Loucy (cell line): ENCODE results near the gene FAXDC2.
"Not testable (repeated sequence)": the region's sequence is repeated elsewhere in the genome, so short reads cannot be mapped to it uniquely, and the experiment has no call there.

Experiments used
- H2AFZ ChIP-seq: fragments of 200-600 bp; sonication (generic); 2 replicates; pipeline ENCODE4 v1.6.0; 2016; ENCODE audit warnings: antibody characterized with exemption, mild to moderate bottlenecking, low read length, moderate library complexity
- H3F3A ChIP-seq: fragments of 200-600 bp; 2 replicates; pipeline ENCODE4 v1.6.0; 2016; ENCODE audit warnings: antibody characterized with exemption, low read depth, mild to moderate bottlenecking
- H3K27me3 ChIP-seq: fragments of 200-600 bp; sonication (generic); 2 replicates; pipeline ENCODE4 v1.6.1; 2014; ENCODE audit warnings: low read length, mild to moderate bottlenecking; ENCODE audit not compliant: insufficient read depth, poor library complexity, severe bottlenecking
- H3K36me3 ChIP-seq: fragments of 200-600 bp; sonication (generic); 2 replicates; pipeline ENCODE4 v1.6.1; 2016; ENCODE audit warnings: low read length; ENCODE audit not compliant: insufficient read depth
- H3K4me1 ChIP-seq: fragments of 200-600 bp; sonication (generic); 2 replicates; pipeline ENCODE4 v1.5.1; 2014; ENCODE audit warnings: low read length, mild to moderate bottlenecking; ENCODE audit not compliant: insufficient read depth, poor library complexity, severe bottlenecking
- H3K4me2 ChIP-seq: fragments of 200-600 bp; sonication (generic); 2 replicates; pipeline ENCODE4 v1.6.0; 2014; ENCODE audit warnings: antibody characterized with exemption, low read length, low read depth, mild to moderate bottlenecking; ENCODE audit not compliant: poor library complexity, severe bottlenecking
- H3K4me3 ChIP-seq: fragments of 200-600 bp; sonication (generic); 2 replicates; pipeline ENCODE4 v1.5.1; 2014; ENCODE audit warnings: low read length, mild to moderate bottlenecking, mixed read lengths; ENCODE audit not compliant: poor library complexity, severe bottlenecking
- H3K79me2 ChIP-seq: fragments of 200-600 bp; sonication (generic); 2 replicates; pipeline ENCODE4 v1.6.1; 2014; ENCODE audit warnings: low read length; ENCODE audit not compliant: insufficient read depth
- H3K9ac ChIP-seq: fragments of 200-600 bp; sonication (generic); 2 replicates; pipeline ENCODE4 v1.6.0; 2014; ENCODE audit warnings: mild to moderate bottlenecking, low read depth, low read length, moderate library complexity; ENCODE audit not compliant: poor library complexity, severe bottlenecking
- H3K9me2 ChIP-seq: fragments of 200-600 bp; sonication (generic); replicated peaks from 2 replicates; pipeline ENCODE4 v1.6.1; 2016; ENCODE audit warnings: low read depth, low read length, mixed read lengths
- H3K9me3 ChIP-seq: fragments of 200-600 bp; sonication (generic); 2 replicates; pipeline ENCODE4 v1.6.1; 2014; ENCODE audit warnings: mild to moderate bottlenecking, antibody characterized with exemption, low read length, low read depth; ENCODE audit not compliant: insufficient read depth
- H4K20me1 ChIP-seq: fragments of 200-600 bp; sonication (generic); 2 replicates; pipeline ENCODE4 v1.6.0; 2014; ENCODE audit warnings: antibody characterized with exemption, low read length, mild to moderate bottlenecking; ENCODE audit not compliant: insufficient read depth, poor library complexity, severe bottlenecking
- EZH2phosphoT487 ChIP-seq: fragments of 200-600 bp; IDR thresholded peaks from 2 replicates; pipeline ENCODE4 v1.6.1; 2018; ENCODE audit warnings: antibody characterized with exemption, mild to moderate bottlenecking, moderate library complexity, borderline replicate concordance
- TF ChIP-seq, protein P1 (sequence below): fragments of 200-600 bp; sonication (generic); conservative IDR thresholded peaks from 2 replicates; pipeline ENCODE4 v1.5.1; 2014; ENCODE audit warnings: mild to moderate bottlenecking, antibody characterized with exemption, low read length

Gene FAXDC2

DNA sequence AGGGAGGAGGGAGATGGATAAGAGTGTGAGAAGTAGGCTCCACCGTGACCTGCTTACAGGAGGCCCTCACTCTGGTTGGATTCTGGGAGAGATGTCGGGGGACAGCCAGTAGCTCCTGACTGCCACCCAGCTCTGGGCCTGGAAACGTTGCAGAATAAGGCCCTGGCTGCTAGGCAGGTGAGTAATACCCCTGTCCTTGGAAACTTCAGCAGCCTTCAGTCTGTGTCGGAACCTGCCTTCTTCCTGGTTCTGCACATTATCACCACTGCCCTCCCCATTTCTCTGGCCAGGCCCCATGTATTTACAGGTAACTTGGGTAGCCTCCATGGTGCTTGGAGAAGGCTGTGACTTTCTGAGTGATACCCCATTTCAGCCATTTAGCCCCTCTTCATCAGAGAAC is 26.8 kb downstream of the FAXDC2 start:
- no peak overlapping the region for H3K4me3 ChIP-seq
- no peak for TF ChIP-seq EZH2phosphoT487
- TF ChIP-seq, protein P1, sequence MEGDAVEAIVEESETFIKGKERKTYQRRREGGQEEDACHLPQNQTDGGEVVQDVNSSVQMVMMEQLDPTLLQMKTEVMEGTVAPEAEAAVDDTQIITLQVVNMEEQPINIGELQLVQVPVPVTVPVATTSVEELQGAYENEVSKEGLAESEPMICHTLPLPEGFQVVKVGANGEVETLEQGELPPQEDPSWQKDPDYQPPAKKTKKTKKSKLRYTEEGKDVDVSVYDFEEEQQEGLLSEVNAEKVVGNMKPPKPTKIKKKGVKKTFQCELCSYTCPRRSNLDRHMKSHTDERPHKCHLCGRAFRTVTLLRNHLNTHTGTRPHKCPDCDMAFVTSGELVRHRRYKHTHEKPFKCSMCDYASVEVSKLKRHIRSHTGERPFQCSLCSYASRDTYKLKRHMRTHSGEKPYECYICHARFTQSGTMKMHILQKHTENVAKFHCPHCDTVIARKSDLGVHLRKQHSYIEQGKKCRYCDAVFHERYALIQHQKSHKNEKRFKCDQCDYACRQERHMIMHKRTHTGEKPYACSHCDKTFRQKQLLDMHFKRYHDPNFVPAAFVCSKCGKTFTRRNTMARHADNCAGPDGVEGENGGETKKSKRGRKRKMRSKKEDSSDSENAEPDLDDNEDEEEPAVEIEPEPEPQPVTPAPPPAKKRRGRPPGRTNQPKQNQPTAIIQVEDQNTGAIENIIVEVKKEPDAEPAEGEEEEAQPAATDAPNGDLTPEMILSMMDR = no peak
- H3K4me1 ChIP-seq = no peaks in the 10 kb centered on the region
- H3F3A ChIP-seq = no peaks in the 10 kb centered on the region
- H3K79me2 ChIP-seq = no peaks in the 10 kb centered on the region
- H3K9ac ChIP-seq = no peak overlapping the region
- H3K9me2 ChIP-seq = no peaks in the 10 kb centered on the region
- no peaks in the 10 kb centered on the region for H3K9me3 ChIP-seq
- H3K27me3 ChIP-seq = no peaks in the 10 kb centered on the region
- no peak overlapping the region for H3K4me2 ChIP-seq
- no peaks in the 10 kb centered on the region for H4K20me1 ChIP-seq
- H3K36me3 ChIP-seq = no peaks in the 10 kb centered on the region; the same call in 1 of the 2 replicates
- no peak overlapping the region for H2AFZ ChIP-seq

DNA sequence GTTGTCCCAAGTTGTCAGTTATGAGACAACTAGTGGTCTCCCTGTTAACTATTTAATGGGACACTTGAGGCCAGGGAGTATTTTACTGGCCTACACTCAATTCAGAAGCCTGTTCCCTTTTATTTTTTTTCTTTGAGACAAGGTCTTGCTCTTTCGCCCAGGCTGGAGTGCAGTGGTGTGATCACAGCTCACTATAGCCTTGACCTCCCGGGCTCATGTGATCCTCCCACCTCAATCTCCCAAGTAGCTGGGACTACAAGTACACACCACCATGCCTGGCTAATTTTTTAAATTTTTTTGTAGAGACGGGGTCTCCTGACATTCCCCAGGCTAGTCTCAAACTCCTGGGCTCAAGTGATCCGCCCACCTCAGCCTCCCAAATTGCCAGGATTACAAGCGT is 27.5 kb downstream of the FAXDC2 start:
- not testable (repeated sequence) for H3K4me1 ChIP-seq, H3K4me3 ChIP-seq, H3K9me2 ChIP-seq, H3K27me3 ChIP-seq, H3K4me2 ChIP-seq, H3K79me2 ChIP-seq, H3K36me3 ChIP-seq, H4K20me1 ChIP-seq, H3K9me3 ChIP-seq, H2AFZ ChIP-seq, H3K9ac ChIP-seq, H3F3A ChIP-seq

DNA sequence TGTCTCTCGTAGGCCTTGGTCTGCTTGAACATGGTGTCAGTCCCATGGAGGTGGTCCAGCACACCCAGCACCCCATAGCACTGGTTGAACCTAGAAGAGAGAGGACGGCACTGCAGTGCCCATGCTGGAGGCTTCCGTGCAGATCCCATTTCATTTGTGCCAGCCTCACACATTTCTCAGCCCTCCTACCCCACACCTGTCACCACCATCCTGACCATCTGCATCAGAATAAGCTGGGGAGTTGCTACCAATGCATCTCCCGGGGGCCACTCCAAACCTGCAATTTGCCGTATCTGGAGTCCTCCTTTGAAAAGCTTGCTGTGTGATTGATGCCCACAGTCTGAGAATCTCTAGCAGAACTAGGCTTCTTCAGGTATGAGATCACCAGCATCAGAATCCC is 30.0 kb downstream of the FAXDC2 start:
- TF ChIP-seq, protein P1 = no peak
- no peak for TF ChIP-seq EZH2phosphoT487
- Histone ChIP-seq H3K9me2 (no peaks in the 10 kb centered on the region), H3K4me1 (no peaks in the 10 kb centered on the region), H3K9ac (no peak overlapping the region), H3K79me2 (no peaks in the 10 kb centered on the region), H2AFZ (no peak overlapping the region), H4K20me1 (no peaks in the 10 kb centered on the region), H3K4me2 (no peak overlapping the region), H3K4me3 (no peak overlapping the region), H3F3A (no peaks in the 10 kb centered on the region), H3K9me3 (no peaks in the 10 kb centered on the region), H3K27me3 (no peaks in the 10 kb centered on the region), H3K36me3 (peaks cover 12% of the 10 kb centered on the region; the same call in 1 of the 2 replicates)

DNA sequence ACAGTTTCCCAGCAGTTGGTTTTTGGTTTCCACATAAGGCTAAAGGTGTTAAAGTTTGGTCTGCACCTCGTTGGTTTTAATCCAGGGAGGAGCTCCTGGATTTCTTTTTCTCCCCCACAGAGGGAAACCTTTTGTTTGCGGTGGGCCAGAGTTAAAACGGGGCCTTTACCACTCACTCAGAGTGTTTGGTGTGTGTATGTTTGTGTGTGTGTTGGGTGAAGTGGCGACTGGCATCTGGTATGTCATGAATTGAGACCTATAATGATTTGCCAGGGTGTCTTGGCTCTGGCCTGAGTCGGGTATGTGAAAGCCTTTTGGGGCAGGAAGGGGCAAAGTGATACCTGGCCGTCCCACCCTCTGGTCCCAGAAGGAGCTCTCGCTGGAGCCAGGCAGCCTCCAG is 30.9 kb downstream of the FAXDC2 start:
- no peaks in the 10 kb centered on the region for H3K79me2 ChIP-seq
- no peaks in the 10 kb centered on the region for H3K9me2 ChIP-seq
- no peak overlapping the region for H3K4me2 ChIP-seq
- no peak overlapping the region for H3K4me3 ChIP-seq
- no peaks in the 10 kb centered on the region for H3F3A ChIP-seq
- no peaks in the 10 kb centered on the region for H3K9me3 ChIP-seq
- no peak overlapping the region for H2AFZ ChIP-seq
- no peaks in the 10 kb centered on the region for H4K20me1 ChIP-seq
- TF ChIP-seq, protein P1 = no peak
- no peak for TF ChIP-seq EZH2phosphoT487
- H3K27me3 ChIP-seq = no peaks in the 10 kb centered on the region
- H3K9ac ChIP-seq = no peak overlapping the region
- no peaks in the 10 kb centered on the region for H3K4me1 ChIP-seq
- H3K36me3 ChIP-seq = peaks cover 20% of the 10 kb centered on the region; the same call in 1 of the 2 replicates
